Common myeloid progenitor, CD34-positive (primary cell): ENCODE measurements around the gene ARHGAP1.
"Not testable (repeated sequence)": the region's sequence is repeated elsewhere in the genome, so short reads cannot be mapped to it uniquely, and the experiment has no call there.

Source experiments
- CTCF ChIA-PET: fragments of 350-600 bp; sonication (Branson Sonifier 250); formaldehyde crosslinking; loops from one replicate; lab custom pipeline; 2021; ENCODE audit warnings: antibody characterized with exemption; lab: Charles Lee
- POLR2A ChIA-PET: fragments of 350-600 bp; sonication (Branson Sonifier 250); formaldehyde crosslinking; loops from one replicate; lab custom pipeline; 2021; ENCODE audit warnings: antibody characterized with exemption; lab: Charles Lee
- DNase-seq, 3 donors: peaks; one replicate each; pipeline versions ENCODE4 v3.0.0 to v3.0.0-alpha.2; 2013
- H3K27ac ChIP-seq, 2 experiments: 1 replicate in 1 of 2; 2 replicates in 1 of 2; pipeline ENCODE4 v1.7.0; 2013; ENCODE audit warnings: inconsistent platforms in 2 of 2, low read length in 2 of 2, mild to moderate bottlenecking in 2 of 2, low read depth in 1 of 2, moderate library complexity in 1 of 2; ENCODE audit not compliant: severe bottlenecking in 2 of 2, insufficient read depth in 1 of 2, poor library complexity in 1 of 2
- H3K27me3 ChIP-seq, 5 experiments: replicated peaks in 2 of 5; 1 replicate in 3 of 5; 2 replicates in 2 of 5; pipeline versions ENCODE4 v1.6.1 to v1.7.0; 2013; ENCODE audit warnings: low read length in 4 of 5, mild to moderate bottlenecking in 2 of 5, moderate library complexity in 2 of 5, inconsistent platforms in 1 of 5; ENCODE audit not compliant: insufficient read depth in 5 of 5, control insufficient read depth in 4 of 5
- H3K36me3 ChIP-seq, 4 experiments: 1 replicate in 2 of 4; 2 replicates in 2 of 4; pipeline versions ENCODE4 v1.6.1 to v1.7.0; 2013; ENCODE audit warnings: low read length in 3 of 4, control low read depth in 1 of 4, mild to moderate bottlenecking in 1 of 4; ENCODE audit not compliant: control insufficient read depth in 4 of 4, insufficient read depth in 4 of 4
- H3K4me1 ChIP-seq, 4 experiments: 1 replicate in 3 of 4; 2 replicates in 1 of 4; pipeline versions ENCODE4 v1.6.1 to v1.7.1; 2013; ENCODE audit warnings: low read length in 3 of 4, mild to moderate bottlenecking in 3 of 4, control low read depth in 1 of 4, inconsistent platforms in 1 of 4, moderate library complexity in 1 of 4; ENCODE audit not compliant: control insufficient read depth in 4 of 4, insufficient read depth in 4 of 4; ENCODE audit errors: control extremely low read depth in 1 of 4
- H3K4me3 ChIP-seq, 7 experiments: 1 replicate in 4 of 7; 2 replicates in 3 of 7; pipeline versions ENCODE4 v1.5.1 to v1.7.0; 2013; ENCODE audit warnings: mild to moderate bottlenecking in 7 of 7, low read length in 6 of 7, moderate library complexity in 6 of 7, inconsistent platforms in 2 of 7, low read depth in 2 of 7, control low read depth in 1 of 7; ENCODE audit not compliant: insufficient read depth in 4 of 7, control insufficient read depth in 1 of 7; ENCODE audit errors: extremely low read depth in 1 of 7
- H3K9me3 ChIP-seq, 5 experiments: 1 replicate in 4 of 5; 2 replicates in 1 of 5; pipeline versions ENCODE4 v1.6.1 to v1.7.1; 2013; ENCODE audit warnings: low read length in 4 of 5, mild to moderate bottlenecking in 2 of 5, inconsistent platforms in 1 of 5, low read depth in 1 of 5, moderate library complexity in 1 of 5; ENCODE audit not compliant: control insufficient read depth in 4 of 5, insufficient read depth in 2 of 5; ENCODE audit errors: control extremely low read depth in 1 of 5
- WGBS: methylation state at CpG from one replicate; pipeline ENCODE4 v1.1.5; 2013; ENCODE audit not compliant: insufficient coverage; 5-methylcytosine and 5-hydroxymethylcytosine counted together

Gene ARHGAP1

GRCh38 chr11:46674463-46675287, 25.7 kb downstream of the ARHGAP1 start:
- ChIA-PET CTCF (interaction anchor here (0.6 to 1.9 kb wide), 12 partner anchors 9 to 551 kb away, joined by 3 to 8 read pairs (median 3); partner anchors contain the start of gene ARHGAP1), POLR2A (no interaction called here)
- H3K36me3 ChIP-seq: peaks cover 8 to 58% (median 45%) of the 10 kb centered on the region in 4 experiments
- peak overlapping the region in 2 of 7 experiments; percentile 15 to 45 for H3K4me3 ChIP-seq
- H3K27ac ChIP-seq: peak overlapping the region in 1 of 2 experiments; percentile 51
- 26% methylated on average over 7 of the region's 12 CpGs for WGBS
- H3K4me1 ChIP-seq: peaks cover 26 to 78% (median 67%) of the 10 kb centered on the region in 4 experiments
- no peaks in the 10 kb centered on the region for H3K27me3 ChIP-seq
- DNase-seq: peak; percentile 22 to 75 (median 70)
- no peaks in the 10 kb centered on the region for H3K9me3 ChIP-seq

- H3K27me3 ChIP-seq: no peaks in the 10 kb centered on the region
- no peak overlapping the region for H3K4me3 ChIP-seq
- ChIA-PET POLR2A (no interaction called here), CTCF (interaction anchor here (0.6 to 1.9 kb wide), 12 partner anchors 8 to 74 kb away, joined by 3 to 6 read pairs (median 3); partner anchors contain the start of gene ARHGAP1)
- H3K9me3 ChIP-seq: no peaks in the 10 kb centered on the region
- H3K27ac ChIP-seq: peak overlapping the region in 1 of 2 experiments; percentile 51
- DNase-seq: no peak
- WGBS: 97% methylated on average over 6 of the region's 6 CpGs
- peaks cover 32 to 86% (median 73%) of the 10 kb centered on the region in 4 experiments for H3K4me1 ChIP-seq
- H3K36me3 ChIP-seq: peaks cover 11 to 58% (median 41%) of the 10 kb centered on the region in 4 experiments
Observed at GRCh38 chr11:46673713-46674462, 26.5 kb downstream of the ARHGAP1 start.

- no peak for DNase-seq
- Histone ChIP-seq H3K4me3 (peak overlapping the region in 1 of 7 experiments; percentile 31), H3K4me1 (peaks cover 32 to 88% (median 73%) of the 10 kb centered on the region in 4 experiments), H3K27me3 (no peaks in the 10 kb centered on the region), H3K27ac (peak overlapping the region in 1 of 2 experiments; percentile 17), H3K9me3 (no peaks in the 10 kb centered on the region), H3K36me3 (peaks cover 18 to 59% (median 45%) of the 10 kb centered on the region in 4 experiments)
- POLR2A ChIA-PET: interaction anchor here (1.9 kb wide), 1 partner anchor 28 kb away, joined by 13 read pairs; the partner anchor contains the start of genes ARHGAP1 and ZNF408
- 93% methylated on average over 5 of the region's 7 CpGs for WGBS
- CTCF ChIA-PET: interaction anchor here (0.9 to 2.9 kb wide), 7 partner anchors 12 to 54 kb away, joined by 3 to 13 read pairs (median 5); no protein-coding TSS in a partner anchor
Observed at GRCh38 chr11:46672381-46672839, 28.0 kb downstream of the ARHGAP1 start.

GRCh38 chr11:46671958-46672315, 28.5 kb downstream of the ARHGAP1 start:
- Histone ChIP-seq H3K36me3 (peaks cover 21 to 64% (median 46%) of the 10 kb centered on the region in 4 experiments), H3K27me3 (no peaks in the 10 kb centered on the region), H3K4me1 (peaks cover 32 to 83% (median 71%) of the 10 kb centered on the region in 4 experiments), H3K9me3 (no peaks in the 10 kb centered on the region), H3K27ac (peak overlapping the region in 1 of 2 experiments; percentile 15), H3K4me3 (peak overlapping the region in 1 of 7 experiments; percentile 31)
- DNase-seq: no peak
- WGBS: 98% methylated on average over 10 of the region's 10 CpGs
- CTCF ChIA-PET: interaction anchor here (0.9 to 2.9 kb wide), 6 partner anchors 12 to 53 kb away, joined by 3 to 13 read pairs (median 6); no protein-coding TSS in a partner anchor
- POLR2A ChIA-PET: interaction anchor here (1.9 kb wide), 1 partner anchor 29 kb away, joined by 13 read pairs; the partner anchor contains the start of genes ARHGAP1 and ZNF408

- POLR2A ChIA-PET: interaction anchor here (0.6 to 1.9 kb wide), 4 partner anchors 11 to 62 kb away, joined by 3 to 13 read pairs (median 3); partner anchors contain the start of genes ARHGAP1 and ZNF408
- Histone ChIP-seq H3K4me1 (peaks cover 25 to 69% (median 58%) of the 10 kb centered on the region in 4 experiments), H3K27ac (peak overlapping the region in 1 of 2 experiments; percentile 31), H3K36me3 (peaks cover 21 to 66% (median 54%) of the 10 kb centered on the region in 4 experiments), H3K4me3 (peak overlapping the region in 1 of 7 experiments; percentile 23)
- DNase-seq, H3K9me3 ChIP-seq, H3K27me3 ChIP-seq: not testable (repeated sequence)
- CTCF ChIA-PET: interaction anchor here (0.7 to 2.9 kb wide), 13 partner anchors 9 to 482 kb away, joined by 3 to 13 read pairs (median 4); partner anchors contain the start of genes ARHGAP1 and ZNF408
- 94% methylated on average over 2 of the region's 3 CpGs for WGBS
Observed at GRCh38 chr11:46670521-46670920, 29.9 kb downstream of the ARHGAP1 start.

GRCh38 chr11:46669711-46670139, 30.7 kb downstream of the ARHGAP1 start:
- Histone ChIP-seq H3K27ac (no peak overlapping the region), H3K27me3 (no peaks in the 10 kb centered on the region), H3K4me1 (peaks cover 17 to 61% (median 50%) of the 10 kb centered on the region in 4 experiments), H3K4me3 (peak overlapping the region in 1 of 7 experiments; percentile 2), H3K9me3 (no peaks in the 10 kb centered on the region), H3K36me3 (peaks cover 27 to 74% (median 59%) of the 10 kb centered on the region in 4 experiments)
- POLR2A ChIA-PET: no interaction called here
- WGBS: 81% methylated on average over 2 of the region's 3 CpGs
- CTCF ChIA-PET: interaction anchor here (0.7 to 2.9 kb wide), 9 partner anchors 10 to 45 kb away, joined by 3 to 13 read pairs (median 4); no protein-coding TSS in a partner anchor
- DNase-seq: peak; percentile 24 to 68 (median 50)
